PC-9 (cell line): ENCODE results near the gene PIGN.

ENCODE experiments used
- EZH2 ChIP-seq: fragments of 200-600 bp; sonication (generic); IDR thresholded peaks from 2 replicates; pipeline ENCODE4 v1.8.0; 2017; ENCODE audit warnings: antibody characterized with exemption, low read depth
- TF ChIP-seq, protein P1 (sequence below): fragments of 200-600 bp; sonication (generic); conservative IDR thresholded peaks from 2 replicates; pipeline ENCODE4 v1.6.1; 2017; ENCODE audit warnings: mixed run types, antibody characterized with exemption, mild to moderate bottlenecking, moderate library complexity

DNA sequence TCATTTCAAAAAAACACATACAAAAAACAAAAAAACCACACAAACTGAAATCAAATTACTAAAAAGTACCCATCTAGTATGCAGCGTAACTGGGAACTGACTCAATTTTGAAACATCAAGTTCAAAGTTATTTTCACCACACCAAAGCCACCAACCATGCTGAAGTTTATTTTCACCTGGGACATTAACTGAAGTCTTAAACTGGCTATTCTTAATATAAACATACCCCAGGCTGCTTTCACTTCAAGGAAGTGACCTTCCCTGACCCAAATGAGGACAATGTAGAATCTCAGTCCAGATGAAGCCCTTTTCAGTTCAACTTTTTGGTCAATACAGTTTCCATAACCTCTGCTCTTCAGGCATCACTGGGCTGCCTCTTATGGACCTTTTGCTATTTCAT, 84.6 kb downstream of the PIGN start:
- TF ChIP-seq EZH2: no peak
- TF ChIP-seq, protein P1, sequence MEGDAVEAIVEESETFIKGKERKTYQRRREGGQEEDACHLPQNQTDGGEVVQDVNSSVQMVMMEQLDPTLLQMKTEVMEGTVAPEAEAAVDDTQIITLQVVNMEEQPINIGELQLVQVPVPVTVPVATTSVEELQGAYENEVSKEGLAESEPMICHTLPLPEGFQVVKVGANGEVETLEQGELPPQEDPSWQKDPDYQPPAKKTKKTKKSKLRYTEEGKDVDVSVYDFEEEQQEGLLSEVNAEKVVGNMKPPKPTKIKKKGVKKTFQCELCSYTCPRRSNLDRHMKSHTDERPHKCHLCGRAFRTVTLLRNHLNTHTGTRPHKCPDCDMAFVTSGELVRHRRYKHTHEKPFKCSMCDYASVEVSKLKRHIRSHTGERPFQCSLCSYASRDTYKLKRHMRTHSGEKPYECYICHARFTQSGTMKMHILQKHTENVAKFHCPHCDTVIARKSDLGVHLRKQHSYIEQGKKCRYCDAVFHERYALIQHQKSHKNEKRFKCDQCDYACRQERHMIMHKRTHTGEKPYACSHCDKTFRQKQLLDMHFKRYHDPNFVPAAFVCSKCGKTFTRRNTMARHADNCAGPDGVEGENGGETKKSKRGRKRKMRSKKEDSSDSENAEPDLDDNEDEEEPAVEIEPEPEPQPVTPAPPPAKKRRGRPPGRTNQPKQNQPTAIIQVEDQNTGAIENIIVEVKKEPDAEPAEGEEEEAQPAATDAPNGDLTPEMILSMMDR: no peak
